H54 (cell line): Measurements from ENCODE around the gene ATP8A1.

Experiments used
- DNase-seq: peaks from one replicate; pipeline ENCODE4 v3.0.0; 2011; ENCODE audit warnings: low spot score, mixed read lengths; ENCODE audit not compliant: insufficient read length
- FAIRE-seq: peaks from 3 replicates; lab custom pipeline; 2011; peaks lifted over from hg19 to GRCh38; lab: Jason Lieb, UNC
- POLR2A ChIP-seq: IDR thresholded peaks from 2 replicates; pipeline ENCODE4 v1.6.1; 2011; ENCODE audit warnings: low read depth, mild to moderate bottlenecking, low read length

ATP8A1 gene

DNA sequence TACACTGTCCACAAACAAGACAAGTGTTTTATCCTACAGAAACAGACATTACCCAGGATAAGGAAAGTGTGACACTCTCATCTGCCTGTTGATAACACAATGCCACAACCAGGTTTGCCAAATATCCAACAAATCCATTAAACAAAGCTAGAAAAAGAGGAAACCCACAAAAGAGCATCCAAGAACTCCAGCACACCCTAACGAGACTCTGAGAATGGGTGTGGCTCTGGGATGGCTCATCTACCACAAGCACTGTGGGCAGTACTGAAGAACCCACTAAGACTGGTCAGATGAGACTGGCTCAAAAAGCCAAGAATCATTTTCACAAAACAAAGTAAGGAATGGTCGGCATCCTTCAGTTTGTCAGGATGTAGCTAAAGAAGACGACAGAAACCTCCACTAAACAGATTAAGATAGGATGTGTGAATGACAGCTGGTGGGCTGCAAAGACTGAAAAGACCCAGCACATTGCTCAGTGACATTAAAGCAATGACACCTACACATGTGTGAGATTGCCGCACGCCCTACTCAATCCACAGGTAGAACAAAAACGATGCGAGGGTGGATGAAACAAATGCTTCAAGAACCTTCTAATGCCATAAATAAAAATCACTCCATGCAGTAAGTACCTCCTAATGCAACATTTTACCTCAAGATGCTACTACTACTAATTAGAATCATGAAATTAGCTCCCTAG lies 14.7 kb downstream of the ATP8A1 start:
- FAIRE-seq, result no peak
- TF ChIP-seq POLR2A, result no peak
- DNase-seq, result no peak

DNA sequence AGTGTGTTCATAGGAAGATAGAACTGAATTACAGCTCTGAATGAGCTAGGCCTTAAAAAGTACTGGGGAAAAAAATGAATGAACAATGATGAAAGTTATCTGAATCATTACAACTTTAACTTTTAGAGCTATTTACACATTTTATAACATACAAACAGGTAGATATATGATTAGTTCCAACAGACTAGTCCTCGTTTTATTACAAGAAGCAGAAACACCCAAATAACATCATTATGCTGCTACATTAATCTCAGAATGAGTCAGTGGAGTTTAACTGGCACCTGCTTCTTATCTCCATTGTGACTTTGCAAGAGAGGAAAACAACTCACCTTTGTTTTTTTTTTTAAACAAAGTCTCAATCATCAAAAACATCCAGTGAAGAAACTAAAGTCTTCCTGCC lies 15.2 kb downstream of the ATP8A1 start:
- TF ChIP-seq POLR2A, result no peak
- DNase-seq (no peak), FAIRE-seq (no peak)

DNA sequence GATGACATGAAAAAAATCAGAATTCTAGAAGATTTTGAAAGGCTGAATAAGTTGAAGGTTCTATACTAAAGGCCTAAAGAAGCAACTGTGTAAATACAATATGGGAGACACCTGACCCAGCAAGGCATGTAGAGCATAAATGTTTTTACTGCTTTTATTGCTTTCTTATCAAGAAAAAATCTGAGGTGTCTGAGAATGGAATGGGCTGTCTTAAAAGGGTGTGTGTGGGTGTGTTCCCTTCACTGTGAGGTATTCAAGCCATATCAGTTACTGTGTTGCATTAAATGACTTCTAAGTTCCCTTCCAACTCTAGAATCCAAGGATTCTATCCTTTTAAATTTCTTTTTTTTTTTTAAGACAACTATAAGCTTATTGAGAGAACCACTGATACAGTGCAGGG lies 15.7 kb downstream of the ATP8A1 start:
- TF ChIP-seq POLR2A, result no peak

DNA sequence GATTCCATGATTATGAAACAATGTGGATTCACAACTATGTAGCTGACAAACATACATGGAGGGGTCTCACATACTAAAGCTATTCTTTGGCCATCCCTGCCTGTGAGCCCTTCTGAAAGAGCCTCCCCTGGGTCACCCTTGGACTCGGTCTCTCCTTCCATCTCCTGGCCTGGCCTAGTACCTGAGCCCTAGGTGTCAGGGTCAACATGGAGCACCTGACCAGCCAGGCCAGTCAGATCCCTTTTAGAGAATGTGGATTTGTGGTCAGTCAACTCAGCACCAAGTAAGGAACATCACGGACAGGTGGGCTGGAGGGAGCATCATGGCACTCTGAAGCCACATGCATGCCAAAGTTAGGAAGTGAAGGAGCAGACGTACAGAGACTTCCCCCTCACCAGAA lies 16.3 kb downstream of the ATP8A1 start:
- no peak for TF ChIP-seq POLR2A
- no peak for FAIRE-seq

More for the DNA sequence above, 15.7 kb downstream of the ATP8A1 start:
- no peak for FAIRE-seq
- no peak for DNase-seq

DNA sequence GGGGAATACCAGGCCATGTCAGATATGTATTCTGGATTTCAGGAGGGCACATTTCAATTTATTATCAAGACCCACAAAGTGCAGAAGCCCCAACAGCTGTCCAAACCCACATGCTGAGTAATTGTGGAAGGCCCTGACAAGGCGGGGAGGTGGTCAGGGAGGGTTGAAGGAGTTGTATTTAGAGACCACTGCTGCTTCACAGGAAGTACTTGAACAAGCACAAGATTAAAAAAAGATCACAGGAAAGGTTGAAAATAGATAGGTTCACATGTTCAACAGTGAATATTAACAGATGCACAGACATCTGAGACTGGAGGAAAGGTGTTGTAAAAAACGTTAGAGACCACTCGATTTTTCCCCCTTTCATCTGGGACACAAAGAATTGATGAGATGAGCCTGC lies 17.9 kb downstream of the ATP8A1 start:
- FAIRE-seq (no peak), DNase-seq (no peak)
- no peak for TF ChIP-seq POLR2A

More for the DNA sequence above, 16.3 kb downstream of the ATP8A1 start:
- DNase-seq, result no peak

DNA sequence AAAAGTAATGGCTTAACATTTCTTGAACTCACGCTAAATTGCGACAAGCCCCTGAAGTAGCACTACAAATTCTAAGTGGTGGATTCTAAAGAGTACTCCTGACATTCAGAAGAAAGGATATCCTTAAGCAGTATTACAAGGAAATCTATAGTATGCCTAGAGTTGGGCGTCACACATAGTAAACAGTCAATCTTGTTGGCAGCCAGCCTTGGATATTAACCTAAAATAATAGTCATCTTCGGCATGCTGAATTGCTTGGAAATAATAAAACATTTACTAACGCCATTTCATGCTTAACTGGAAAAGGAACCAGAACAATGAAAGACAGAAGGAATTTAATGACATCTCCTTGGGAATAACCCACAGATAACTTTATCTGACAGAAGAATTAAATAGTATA lies 18.6 kb downstream of the ATP8A1 start:
- no peak for TF ChIP-seq POLR2A
- FAIRE-seq (no peak), DNase-seq (no peak)

DNA sequence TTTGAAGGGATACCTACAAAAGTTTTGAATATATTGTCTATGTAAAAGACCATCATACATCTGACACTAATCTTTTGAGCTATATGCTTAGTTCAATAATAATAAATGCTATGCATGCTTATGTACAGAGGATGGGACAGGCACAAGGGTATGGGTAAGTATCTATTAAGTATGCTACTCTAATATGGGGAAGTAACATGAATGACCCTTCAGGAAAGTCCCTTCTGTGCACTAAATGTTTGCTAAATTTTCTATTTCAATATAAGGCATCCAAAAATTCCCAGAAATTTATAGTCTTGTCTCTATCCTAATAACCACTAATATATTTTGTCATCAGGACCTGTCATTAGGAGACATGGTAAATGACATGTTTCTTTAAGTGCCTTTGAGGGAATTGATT lies 19.0 kb downstream of the ATP8A1 start:
- TF ChIP-seq POLR2A, result no peak
- DNase-seq, result no peak
- FAIRE-seq, result no peak

DNA sequence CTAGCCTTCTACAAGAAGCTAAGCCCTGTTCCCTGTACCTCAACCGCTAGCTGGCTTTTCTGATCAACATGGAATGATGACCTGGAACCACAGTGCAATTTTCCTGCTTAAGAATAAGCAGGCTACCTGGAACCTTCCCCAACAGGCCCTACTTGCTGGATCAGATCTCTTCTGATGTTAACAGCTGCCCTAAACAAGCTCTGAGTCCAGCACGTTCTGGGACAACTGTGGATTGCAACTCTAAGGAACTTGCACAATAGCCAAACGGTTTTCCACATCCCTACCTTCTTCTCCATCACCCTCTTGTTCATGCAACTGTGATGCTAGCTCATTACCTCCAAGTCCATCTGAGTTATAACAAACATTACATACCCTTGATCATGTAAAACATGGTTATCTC lies 19.8 kb downstream of the ATP8A1 start:
- TF ChIP-seq POLR2A, result no peak
- no peak for DNase-seq
- FAIRE-seq, result no peak

DNA sequence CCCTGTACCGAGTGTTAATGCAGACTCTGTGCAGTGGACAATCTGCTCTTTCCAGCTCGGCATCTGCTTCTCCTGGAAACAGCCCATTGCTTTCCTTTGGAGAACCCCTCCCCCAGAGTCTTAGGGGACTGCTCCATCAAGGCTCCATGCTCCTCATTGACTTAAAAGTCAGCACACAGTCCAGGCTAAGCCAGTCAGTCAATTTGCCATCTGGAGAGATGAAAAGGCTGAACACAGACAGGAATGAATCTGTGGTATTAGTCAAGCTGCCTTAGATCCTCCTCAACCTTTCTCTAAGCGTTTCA lies 20.3 kb downstream of the ATP8A1 start:
- DNase-seq (no peak), FAIRE-seq (no peak)
- TF ChIP-seq POLR2A, result no peak

DNA sequence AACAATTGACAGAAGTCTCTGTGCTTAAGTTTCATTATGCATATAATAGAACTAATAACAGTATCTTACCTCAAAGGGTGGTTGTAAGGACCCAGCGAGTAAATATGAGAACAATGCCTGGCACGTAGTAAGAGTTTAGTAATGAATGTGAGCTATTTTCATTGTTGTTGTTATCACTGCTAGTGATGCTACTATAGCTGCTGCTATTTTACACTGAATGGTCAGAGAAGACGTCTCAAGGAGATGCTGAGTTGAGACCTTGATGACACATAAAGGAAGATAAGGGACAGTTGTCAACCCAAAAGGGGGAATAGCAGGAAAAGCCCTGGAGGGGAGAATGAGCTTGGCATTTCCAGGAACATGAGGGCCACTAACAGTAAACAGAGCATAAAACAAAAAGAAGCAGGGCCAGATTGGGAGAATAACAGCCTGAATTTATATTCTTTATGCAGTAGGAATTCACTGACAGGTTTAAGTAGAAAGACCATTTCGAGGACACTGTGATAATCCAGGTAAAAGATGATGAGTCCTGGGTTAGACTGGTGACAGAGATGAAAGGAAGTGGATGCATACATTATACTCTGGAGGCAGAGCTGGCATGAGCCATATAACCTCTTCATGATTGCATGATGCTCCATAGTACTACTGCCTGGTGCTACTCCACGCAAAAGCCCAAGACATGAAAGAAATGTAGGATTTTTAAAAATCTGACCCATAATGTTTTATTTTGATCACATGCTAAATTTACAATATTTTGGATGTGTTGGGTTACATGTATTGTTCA lies 23.1 kb downstream of the ATP8A1 start:
- no peak for DNase-seq
- no peak for TF ChIP-seq POLR2A
- FAIRE-seq, result no peak

DNA sequence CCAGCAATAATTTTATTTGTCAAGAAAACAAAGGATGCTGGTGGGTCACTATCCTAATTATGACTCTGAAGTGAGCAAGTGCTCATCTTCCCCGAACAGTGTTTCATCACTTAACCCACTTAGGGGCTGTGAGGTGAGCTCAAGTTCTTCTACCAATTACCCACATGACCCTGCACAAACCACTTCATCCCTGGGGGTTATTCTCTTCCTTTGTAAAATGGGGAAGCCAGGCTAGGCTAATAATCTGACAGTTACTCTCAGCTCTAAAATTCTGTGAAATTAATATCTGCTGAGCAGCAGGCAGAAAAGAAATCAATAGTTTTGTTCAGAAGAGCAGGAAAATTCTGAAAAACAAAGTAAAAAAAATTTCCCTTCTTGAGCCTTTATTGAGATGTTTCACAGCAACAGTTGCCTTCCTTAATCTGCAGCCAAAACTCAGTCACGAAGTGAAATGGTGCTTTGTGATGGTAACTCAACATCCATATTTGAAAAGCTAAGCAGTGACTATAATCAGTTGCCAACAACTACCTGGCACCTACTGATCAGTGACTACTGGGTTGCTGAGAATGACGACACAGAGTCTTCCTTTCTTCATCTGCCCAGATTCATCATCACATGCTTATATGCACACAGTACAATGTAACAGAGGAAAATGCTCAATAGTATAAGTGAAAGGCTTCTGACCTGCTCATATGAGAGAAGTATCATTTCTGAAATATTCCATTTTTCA lies 24.1 kb downstream of the ATP8A1 start:
- DNase-seq, result no peak
- FAIRE-seq, result no peak
- no peak for TF ChIP-seq POLR2A

DNA sequence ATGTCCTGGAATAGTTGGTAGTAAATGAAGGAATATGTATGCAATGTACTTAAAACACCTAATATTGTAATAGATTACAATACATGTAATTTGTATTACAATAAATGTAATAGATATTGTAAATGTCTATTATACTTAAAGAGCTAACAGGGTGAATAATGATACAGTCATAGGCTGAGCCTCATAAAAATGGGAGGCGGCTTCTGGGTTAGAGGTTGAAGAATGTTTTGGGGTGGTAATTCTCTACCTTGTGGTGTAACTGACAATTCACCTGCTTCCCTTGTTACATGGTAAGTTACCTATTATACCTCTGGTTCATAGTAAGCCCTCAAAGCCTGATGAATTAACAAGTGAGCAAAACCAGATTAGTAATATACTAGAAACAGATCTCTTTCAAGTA lies 26.0 kb downstream of the ATP8A1 start:
- FAIRE-seq, result no peak
- TF ChIP-seq POLR2A, result no peak
- DNase-seq, result no peak

DNA sequence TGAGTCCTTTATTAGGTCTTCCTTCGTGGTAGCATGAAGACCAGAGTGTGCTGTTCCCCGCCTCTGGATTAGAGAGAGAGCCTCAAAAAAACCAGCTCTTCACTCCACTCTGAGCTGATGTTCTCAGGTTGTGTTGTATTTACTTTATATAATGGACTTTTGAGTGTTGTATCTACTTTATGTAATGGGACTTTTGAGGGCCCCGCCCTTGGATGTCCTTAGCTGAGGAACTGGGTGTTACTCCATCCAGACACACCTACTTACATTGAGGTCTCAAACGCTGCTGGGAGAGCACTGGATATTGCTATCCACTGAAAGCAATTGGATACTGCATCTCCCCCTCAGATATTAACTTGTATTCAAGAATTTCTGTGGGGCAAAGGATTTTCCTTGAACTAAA lies 28.2 kb downstream of the ATP8A1 start:
- DNase-seq (no peak), FAIRE-seq (no peak)
- no peak for TF ChIP-seq POLR2A

DNA sequence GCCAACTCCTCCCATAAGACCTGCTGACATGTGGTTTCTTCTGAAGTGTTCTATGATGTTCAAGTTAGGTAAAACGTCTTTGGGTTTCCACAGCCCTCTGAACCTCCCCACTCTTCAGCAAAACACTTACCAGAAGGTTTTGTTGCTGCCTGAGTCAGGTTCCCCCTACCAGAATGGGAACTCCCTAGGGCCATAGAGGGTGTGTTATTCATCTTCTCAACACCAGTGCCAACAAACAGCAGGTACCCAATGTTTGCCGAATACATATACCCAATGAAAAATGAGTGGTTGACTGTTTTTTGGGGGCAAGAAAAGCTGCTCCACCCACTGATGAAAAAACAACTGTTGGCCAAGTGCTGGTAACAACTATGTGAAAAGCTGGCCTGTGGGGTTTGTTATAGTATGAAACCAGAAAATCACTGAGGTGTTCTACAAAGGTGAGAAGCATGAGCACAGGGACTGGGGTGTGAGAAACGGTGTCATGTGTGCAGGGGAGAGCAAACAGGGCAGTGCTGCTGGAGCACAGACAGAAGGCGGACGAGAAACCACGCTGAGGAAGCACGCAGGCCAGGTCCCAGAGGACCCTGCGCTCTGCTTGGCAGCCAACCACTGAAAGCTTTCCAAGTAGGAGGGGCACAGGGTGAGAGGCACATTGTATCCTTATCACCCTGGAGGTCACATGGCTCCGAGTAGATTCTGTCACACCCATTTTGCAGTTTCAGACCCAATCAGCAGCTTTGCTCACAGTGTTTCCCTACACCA lies 28.8 kb downstream of the ATP8A1 start:
- no peak for TF ChIP-seq POLR2A
- no peak for DNase-seq
- FAIRE-seq, result no peak
